WERI-Rb-1 (cell line): ENCODE measurements around the gene OR52D1.
A peak's percentile ranks its signal among the peaks of the same experiment; 100 is the strongest.

Source experiments
- DNase-seq: peaks from one replicate; pipeline ENCODE4 v3.0.0-alpha.2; 2020
- H3K27ac ChIP-seq: fragments of 250-450 bp; sonication (Bioruptor Pico); 2 replicates; pipeline ENCODE4 v1.5.1; 2020; ENCODE audit warnings: mild to moderate bottlenecking, moderate library complexity
- H3K27me3 ChIP-seq: fragments of 250-450 bp; sonication (Bioruptor Pico); 2 replicates; pipeline ENCODE4 v1.5.1; 2021; ENCODE audit warnings: mild to moderate bottlenecking, low read depth, moderate library complexity; ENCODE audit not compliant: insufficient read depth, severe bottlenecking
- H3K36me3 ChIP-seq: fragments of 250-450 bp; sonication (Bioruptor Pico); 2 replicates; pipeline ENCODE4 v1.5.1; 2020; ENCODE audit warnings: mild to moderate bottlenecking, moderate library complexity
- H3K4me3 ChIP-seq: 2 replicates; pipeline ENCODE4 v1.5.1; 2011; ENCODE audit warnings: low read depth, mild to moderate bottlenecking, control low read depth, low read length
- H3K9me3 ChIP-seq: fragments of 250-450 bp; sonication (Bioruptor Pico); 2 replicates; pipeline ENCODE4 v1.5.1; 2021; ENCODE audit warnings: mild to moderate bottlenecking, moderate library complexity; ENCODE audit not compliant: severe bottlenecking
- TF ChIP-seq, protein P1 (sequence below): IDR thresholded peaks from 2 replicates; pipeline ENCODE4 v1.5.1; 2011; ENCODE audit warnings: low read depth, mild to moderate bottlenecking, control low read depth, inconsistent platforms, low read length

The OR52D1 gene

DNA sequence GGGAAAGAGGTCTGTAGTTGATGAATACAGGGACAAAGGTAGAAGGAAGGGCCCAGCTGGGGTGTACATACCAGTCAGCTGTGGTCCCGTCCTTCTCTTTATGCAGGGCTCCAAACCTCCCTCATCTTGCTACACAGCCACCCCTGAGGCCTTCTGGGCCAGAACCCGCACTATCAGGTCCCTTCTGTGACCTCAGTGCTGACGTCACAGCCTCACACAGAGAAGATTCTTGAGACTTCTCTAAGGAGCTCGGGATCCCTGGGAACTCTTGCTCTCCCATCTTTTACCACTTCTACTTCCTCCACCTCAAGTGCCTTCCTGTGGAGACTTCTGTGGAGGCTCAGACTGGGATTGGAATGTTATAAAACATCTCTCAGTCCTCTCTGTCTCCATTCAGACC, 21.3 kb downstream of the OR52D1 start, which contains the start of gene UBQLN3:
Gene UBQLN3 (minus strand): TSS at position 155 of the 400 bp plus-strand sequence. CDS start 399 bp downstream, outside the sequence.
- Histone ChIP-seq H3K27ac (peak within 1 kb of the TSS; percentile 93), H3K36me3 (no peaks in the 10 kb centered on the region), H3K4me3 (no peak within 1 kb of the TSS), H3K9me3 (no peaks in the 10 kb centered on the region), H3K27me3 (no peaks in the 10 kb centered on the region)
- no peak for DNase-seq
- TF ChIP-seq, protein P1, sequence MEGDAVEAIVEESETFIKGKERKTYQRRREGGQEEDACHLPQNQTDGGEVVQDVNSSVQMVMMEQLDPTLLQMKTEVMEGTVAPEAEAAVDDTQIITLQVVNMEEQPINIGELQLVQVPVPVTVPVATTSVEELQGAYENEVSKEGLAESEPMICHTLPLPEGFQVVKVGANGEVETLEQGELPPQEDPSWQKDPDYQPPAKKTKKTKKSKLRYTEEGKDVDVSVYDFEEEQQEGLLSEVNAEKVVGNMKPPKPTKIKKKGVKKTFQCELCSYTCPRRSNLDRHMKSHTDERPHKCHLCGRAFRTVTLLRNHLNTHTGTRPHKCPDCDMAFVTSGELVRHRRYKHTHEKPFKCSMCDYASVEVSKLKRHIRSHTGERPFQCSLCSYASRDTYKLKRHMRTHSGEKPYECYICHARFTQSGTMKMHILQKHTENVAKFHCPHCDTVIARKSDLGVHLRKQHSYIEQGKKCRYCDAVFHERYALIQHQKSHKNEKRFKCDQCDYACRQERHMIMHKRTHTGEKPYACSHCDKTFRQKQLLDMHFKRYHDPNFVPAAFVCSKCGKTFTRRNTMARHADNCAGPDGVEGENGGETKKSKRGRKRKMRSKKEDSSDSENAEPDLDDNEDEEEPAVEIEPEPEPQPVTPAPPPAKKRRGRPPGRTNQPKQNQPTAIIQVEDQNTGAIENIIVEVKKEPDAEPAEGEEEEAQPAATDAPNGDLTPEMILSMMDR = no peak

DNA sequence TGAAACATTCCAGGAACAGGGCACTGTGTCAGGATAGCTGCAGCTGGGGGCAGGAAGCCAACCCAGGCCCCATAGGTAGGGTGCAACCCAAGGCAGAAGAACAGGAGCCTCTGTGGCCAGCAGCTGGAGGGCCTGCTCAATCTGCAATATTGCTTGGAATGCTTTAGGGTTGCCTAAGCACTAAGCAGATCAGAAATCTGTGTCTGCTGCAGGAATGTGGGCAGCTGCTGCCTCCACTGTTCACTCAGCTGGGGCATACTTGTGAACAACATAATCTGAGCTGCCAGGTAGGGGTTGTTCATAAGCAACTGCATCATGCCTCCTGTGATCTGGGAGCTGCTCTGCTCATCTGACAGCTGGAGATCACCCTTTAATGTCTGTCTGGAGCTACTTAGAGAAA, 26.4 kb downstream of the OR52D1 start:
- Histone ChIP-seq H3K36me3 (no peaks in the 10 kb centered on the region), H3K4me3 (no peak overlapping the region), H3K27ac (no peak overlapping the region), H3K27me3 (no peaks in the 10 kb centered on the region), H3K9me3 (no peaks in the 10 kb centered on the region)
- DNase-seq = no peak
- TF ChIP-seq, protein P1 = no peak

DNA sequence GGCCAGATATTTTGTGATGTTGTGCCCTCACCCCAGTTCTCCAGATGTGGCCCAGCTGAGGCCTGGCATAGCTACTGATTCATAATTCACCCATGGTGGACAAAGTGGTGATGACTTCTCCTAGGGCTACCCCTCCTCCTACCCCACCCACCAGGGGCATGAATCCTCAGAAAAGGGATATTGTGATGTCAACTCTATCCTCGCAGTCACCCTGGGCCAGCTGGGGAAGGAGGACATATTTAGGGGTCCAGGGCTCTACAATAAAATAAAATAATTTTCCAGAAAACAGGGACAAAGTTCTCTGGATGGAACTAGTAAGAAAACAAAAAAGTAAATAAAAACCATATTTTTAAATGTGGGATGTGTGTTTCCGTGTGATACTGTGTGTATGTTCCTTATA, 28.1 kb downstream of the OR52D1 start, which contains the start of gene UBQLNL:
Gene UBQLNL (minus strand): TSS at position 101 of the 400 bp plus-strand sequence. CDS start 258 bp downstream, outside the sequence.
- peaks cover 3% of the 10 kb centered on the region for H3K9me3 ChIP-seq
- H3K27me3 ChIP-seq = no peaks in the 10 kb centered on the region

DNA sequence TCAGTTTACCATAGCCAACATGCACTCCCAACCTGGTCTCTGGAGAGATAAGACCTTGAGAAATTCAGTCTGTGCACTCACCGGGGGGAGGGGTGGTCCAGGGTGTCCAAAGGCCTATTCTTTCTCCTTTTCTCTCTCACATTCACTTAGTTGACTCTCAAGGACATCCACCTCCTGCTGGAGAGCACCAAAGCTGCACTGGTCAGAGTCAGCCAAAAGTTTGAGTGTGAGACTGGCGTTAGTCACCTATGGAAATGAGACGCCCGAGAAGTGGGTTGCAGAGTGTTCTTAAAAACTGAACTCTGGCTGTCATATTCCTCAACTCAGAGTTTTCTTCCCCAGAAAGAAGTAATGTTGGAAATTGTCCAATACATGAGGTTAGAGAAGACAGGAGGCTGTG, 33.1 kb downstream of the OR52D1 start:
- Histone ChIP-seq H3K27me3 (no peaks in the 10 kb centered on the region), H3K4me3 (no peak overlapping the region), H3K36me3 (no peaks in the 10 kb centered on the region), H3K9me3 (peaks cover 3% of the 10 kb centered on the region), H3K27ac (no peak overlapping the region)
- TF ChIP-seq, protein P1 = no peak
- DNase-seq = no peak

More for the DNA sequence above, 28.1 kb downstream of the OR52D1 start, which contains the start of gene UBQLNL:
- Histone ChIP-seq H3K4me3 (no peak within 1 kb of the TSS), H3K36me3 (no peaks in the 10 kb centered on the region), H3K27ac (no peak within 1 kb of the TSS)
- TF ChIP-seq, protein P1 = no peak
- DNase-seq = no peak

DNA sequence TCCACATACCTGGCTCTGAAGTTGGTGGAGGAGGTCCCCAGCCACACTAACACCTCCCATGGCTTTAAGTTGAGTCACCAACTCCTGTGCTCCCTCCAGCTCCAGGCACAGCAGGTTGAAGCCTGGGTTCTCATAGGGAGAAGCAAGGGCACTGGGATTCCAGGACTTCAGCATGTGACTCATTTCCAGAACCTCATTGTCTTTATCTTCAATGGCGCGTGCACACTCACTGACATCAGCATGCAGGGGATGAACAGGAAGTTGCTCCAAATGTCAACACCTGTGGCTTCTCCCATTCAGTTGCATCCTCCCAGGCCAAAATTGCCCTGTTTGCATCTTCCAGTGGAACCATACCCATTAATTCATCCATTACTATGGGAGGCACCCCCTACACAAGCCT, 33.8 kb downstream of the OR52D1 start:
- H3K4me3 ChIP-seq = no peak overlapping the region
- H3K27me3 ChIP-seq = no peaks in the 10 kb centered on the region
- no peaks in the 10 kb centered on the region for H3K36me3 ChIP-seq
- H3K9me3 ChIP-seq = peaks cover 3% of the 10 kb centered on the region
- TF ChIP-seq, protein P1 = no peak
- no peak overlapping the region for H3K27ac ChIP-seq
- no peak for DNase-seq

DNA sequence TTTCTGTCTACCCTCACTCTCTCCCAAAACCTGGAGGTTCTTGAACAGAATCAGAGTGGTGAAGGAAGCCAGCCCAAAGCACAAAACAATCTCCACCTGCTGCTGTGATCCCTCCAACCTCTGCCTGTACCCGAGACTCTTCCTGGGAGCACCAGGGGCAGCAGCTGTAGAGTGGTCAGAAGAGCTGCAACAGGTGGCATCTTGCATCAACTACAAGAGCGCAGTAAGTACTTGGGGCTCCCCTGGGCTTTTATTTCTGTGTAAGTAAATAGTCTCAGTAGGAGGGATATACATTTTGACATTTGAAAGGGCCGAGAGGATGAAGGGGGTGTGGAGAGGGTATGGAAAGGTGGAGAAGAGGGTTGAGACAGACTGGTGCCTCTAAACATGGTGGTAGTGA, 36.3 kb downstream of the OR52D1 start:
- Histone ChIP-seq H3K9me3 (peaks cover 3% of the 10 kb centered on the region), H3K27ac (no peak overlapping the region), H3K27me3 (no peaks in the 10 kb centered on the region), H3K4me3 (no peak overlapping the region), H3K36me3 (no peaks in the 10 kb centered on the region)
- no peak for DNase-seq
- TF ChIP-seq, protein P1 = no peak
